Measurements from ENCODE around the gene TRAK1. TPM values are rescaled to one million over a fixed set of nuclear protein-coding genes. Genes with fewer than 3 reads are reported as not detected.

Gene TRAK1
- total and polyA plus RNA-seq, 2 of the 4 experiments (the other 2 are of a cell fraction): 25.6 to 28.1 TPM

- H3K79me1 ChIP-seq (ENCODE audit: low read depth in 1 of 2, low read length in 2 of 2): peaks cover 5 to 43% of the 10 kb centered on the region in 2 experiments
- H3K56ac ChIP-seq (ENCODE audit: extremely low read depth, insufficient read depth, low read length): no peak overlapping the region
- H4K20me1 ChIP-seq (ENCODE audit: insufficient read depth, low read length): peaks cover 14% of the 10 kb centered on the region
- no peak overlapping the region for H4K5ac ChIP-seq (ENCODE audit: low read depth, low read length)
- POLR2A ChIA-PET (ENCODE audit: unreplicated experiment): no interaction called here
- no peak overlapping the region for H3K14ac ChIP-seq (replicated peaks; ENCODE audit: low read depth, low read length)
- dilution Hi-C loops (cut with HindIII; ENCODE audit: low sequenced_read_pairs, unreplicated experiment) (no loop called here), in situ Hi-C loops (cut with MboI; ENCODE audit: low sequenced_read_pairs) (no loop called here), intact Hi-C loops (cut with micrococcal nuclease) (no loop called here)
- H2BK120ac ChIP-seq (ENCODE audit: low read depth, low read length): no peak overlapping the region
- H2BK15ac ChIP-seq (ENCODE audit: low read depth, low read length): no peak overlapping the region
- no peak overlapping the region for H4K8ac ChIP-seq (ENCODE audit: low read depth in 2 of 2, low read length in 2 of 2)
- no peak overlapping the region for H3K18ac ChIP-seq (ENCODE audit: low read depth, low read length)
- CTCF ChIA-PET: no interaction called here
- no peak overlapping the region for H3K27ac ChIP-seq (ENCODE audit: insufficient read depth, low read length)
- no peak overlapping the region for H2AK9ac ChIP-seq (replicated peaks; ENCODE audit: low read depth, low read length, poor library complexity)
- ATAC-seq (ENCODE audit: low read depth) (no peak), DNase-seq (no peak)
- no peaks in the 10 kb centered on the region for H3K4me1 ChIP-seq (ENCODE audit: control insufficient read depth, insufficient read depth, low read length)
- no peak overlapping the region for H3K4ac ChIP-seq (ENCODE audit: low read depth, low read length)
- no peak overlapping the region for H2AK5ac ChIP-seq (ENCODE audit: low read depth, low read length)
- H3K4me3 ChIP-seq (ENCODE audit: insufficient read depth, low read depth, low read length): no peak overlapping the region
- WGBS, 2 experiments (ENCODE audit: extremely low coverage in 2 of 2, insufficient read length in 1 of 2): no CpG with 5 or more reads among the region's 3 CpGs
- TF ChIP-seq MXI1 (IDR thresholded peaks at IDR 0.05; ENCODE audit: borderline replicate concordance, low read depth, low read length): no peak
- no peak for TF ChIP-seq NFE2L2 (IDR thresholded peaks at IDR 0.05; ENCODE audit: low read depth, low read length)
- no peak for TF ChIP-seq POLR2A (IDR thresholded peaks at IDR 0.05; ENCODE audit: low read depth, low read length)
- TF ChIP-seq SMC3 (IDR thresholded peaks at IDR 0.05; ENCODE audit: low read depth, low read length): no peak
- TF ChIP-seq BHLHE40 (IDR thresholded peaks at IDR 0.05; ENCODE audit: low read depth, low read length): no peak
- no peaks in the 10 kb centered on the region for H3K9me3 ChIP-seq (ENCODE audit: control insufficient read depth, insufficient read depth, low read length)
- H3K27me3 ChIP-seq (ENCODE audit: control insufficient read depth, insufficient read depth, low read length): no peaks in the 10 kb centered on the region
- no peak overlapping the region for H2BK20ac ChIP-seq (ENCODE audit: low read depth, low read length)
- no peak overlapping the region for H3K23ac ChIP-seq (ENCODE audit: low read depth, low read length)
- H3K4me2 ChIP-seq (ENCODE audit: low read depth, low read length): no peak overlapping the region
- peaks cover 15% of the 10 kb centered on the region; the same call in 1 of the 2 replicates for H3K9me1 ChIP-seq (ENCODE audit: insufficient read depth, low read length)
- no peak overlapping the region for H3K9ac ChIP-seq (ENCODE audit: low read depth, low read length)
- H4K91ac ChIP-seq (ENCODE audit: insufficient read depth, low read depth, low read length): no peak overlapping the region
- no peak overlapping the region for H2BK5ac ChIP-seq (ENCODE audit: low read depth, low read length, poor library complexity, severe bottlenecking)
- H3K36me3 ChIP-seq (ENCODE audit: control insufficient read depth, insufficient read depth, low read length): no peaks in the 10 kb centered on the region
- no peak overlapping the region for H2AFZ ChIP-seq (replicated peaks; ENCODE audit: low read length, poor library complexity)
- BruUV-seq (replicated peaks): no TSS peak
These were observed 43.8 kb downstream of the TRAK1 start for GRCh38 chr3:42134867-42135464.
